Endometrial microvascular endothelial cells (primary cell): ENCODE results near the gene PPP2R5D. TPM values are rescaled to one million over a fixed set of nuclear protein-coding genes. Genes with fewer than 3 reads are reported as not detected.

Experiments
- in situ Hi-C: cut with HindIII; loops from 2 replicates; pipeline ENCODE4 v1.10.0; 2017; ENCODE audit warnings: low sequenced_read_pairs, low pct_unique_long_range_greater_than_20kb; ENCODE audit errors: inconsistent ontology term
- total RNA-seq: library from RNA; depleted of rRNA; stranded (reverse); fragments of >200 nt; gene quantifications from one replicate; pipeline ENCODE4 v1.2.3, GENCODE V29; 2015; ENCODE audit errors: inconsistent ontology term

Gene PPP2R5D
- total RNA-seq, 1 donor from 2014 or later = 97.0 TPM

DNA sequence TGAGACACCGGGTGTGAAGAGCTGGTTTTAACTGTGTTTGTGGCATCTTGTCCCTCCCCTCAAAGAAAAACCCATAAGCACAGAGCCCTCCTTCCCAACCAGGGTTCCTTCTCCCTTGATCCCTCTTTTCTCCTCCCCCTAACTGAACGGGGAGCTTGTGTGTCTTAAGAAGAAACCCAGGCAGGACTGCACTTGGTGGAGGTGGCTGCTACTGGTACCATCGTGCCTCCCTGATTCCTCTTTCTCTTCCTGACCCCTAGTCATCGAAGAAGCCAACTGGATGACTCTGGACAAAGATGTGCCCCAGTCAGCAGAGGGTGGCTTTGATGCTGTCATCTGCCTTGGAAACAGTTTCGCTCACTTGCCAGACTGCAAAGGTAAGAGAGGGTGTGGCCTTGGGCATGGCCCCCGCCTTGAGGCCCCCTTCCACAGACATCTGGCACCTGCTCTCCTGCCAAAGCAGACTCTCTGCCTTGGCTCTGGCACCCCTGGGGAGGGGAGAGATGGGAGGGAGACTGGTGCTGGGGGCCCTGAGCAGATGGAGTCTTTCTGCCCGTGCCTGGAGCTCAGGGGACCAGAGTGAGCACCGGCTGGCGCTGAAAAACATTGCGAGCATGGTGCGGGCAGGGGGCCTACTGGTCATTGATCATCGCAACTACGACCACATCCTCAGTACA, 21.7 kb upstream of the PPP2R5D start:
- in situ Hi-C loops = no loop called here

- in situ Hi-C loops = no loop called here
Observed at GRCh38 chr6:42963179-42963854, 21.1 kb upstream of the PPP2R5D start.

DNA sequence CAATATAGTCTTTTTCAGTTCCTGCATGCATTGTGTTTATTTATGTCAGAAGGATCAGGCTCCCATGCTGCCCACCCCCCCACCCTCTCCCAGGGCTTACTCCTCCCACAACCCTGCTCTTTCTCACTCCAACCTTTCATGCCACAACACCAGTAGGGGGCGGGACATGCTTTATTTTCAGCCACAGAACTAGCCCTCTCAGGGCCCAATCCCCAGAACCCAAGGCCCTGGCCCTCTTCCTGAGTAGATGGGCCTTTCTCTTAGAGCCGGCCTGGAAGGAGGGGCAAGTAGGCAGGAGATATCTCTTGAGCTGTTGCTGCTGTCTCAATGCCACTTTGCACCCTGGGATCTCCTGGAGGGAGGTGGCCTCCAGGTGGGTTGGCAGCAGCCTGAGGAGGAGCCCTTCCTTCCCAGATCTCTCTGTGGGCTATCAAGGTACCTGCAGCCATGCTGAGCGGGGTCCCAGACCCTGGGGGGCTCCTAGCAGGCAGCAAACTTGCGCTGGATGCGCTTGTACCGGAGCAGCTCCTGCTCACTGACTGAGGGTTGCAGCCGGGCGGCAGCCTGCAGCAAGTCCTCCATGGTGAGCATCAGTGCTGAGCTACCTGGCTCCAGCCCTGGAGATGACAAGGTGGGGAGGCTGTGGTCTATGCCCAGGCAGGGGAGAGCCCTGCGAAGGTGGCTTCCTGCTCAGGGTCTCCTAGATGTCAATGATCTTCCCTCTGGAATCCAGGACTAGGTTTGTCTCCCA, 20.3 kb upstream of the PPP2R5D start:
- in situ Hi-C loops = no loop called here

GRCh38 chr6:42966571-42966970, 17.8 kb upstream of the PPP2R5D start:
- in situ Hi-C loops = no loop called here

DNA sequence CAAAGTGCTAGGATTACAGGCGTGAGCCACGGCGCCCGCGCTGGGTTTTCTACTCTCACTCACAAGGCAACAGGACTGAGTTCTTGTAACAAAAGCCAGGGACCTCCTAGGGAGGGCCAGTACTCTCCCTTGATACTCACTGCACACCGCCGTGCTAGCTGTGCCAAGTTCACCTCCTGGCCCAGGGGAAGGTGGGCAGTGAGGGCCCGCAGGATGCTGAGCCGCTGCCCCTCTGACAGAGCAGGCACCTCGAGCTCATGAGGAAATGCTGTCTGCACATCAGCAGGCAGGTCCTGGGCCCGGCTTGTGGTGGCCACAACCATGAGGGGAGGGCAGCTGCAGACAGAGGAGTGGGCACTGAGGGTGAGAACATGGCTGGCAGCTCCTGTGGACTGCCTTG, 17.1 kb upstream of the PPP2R5D start:
- in situ Hi-C loops = no loop called here

DNA sequence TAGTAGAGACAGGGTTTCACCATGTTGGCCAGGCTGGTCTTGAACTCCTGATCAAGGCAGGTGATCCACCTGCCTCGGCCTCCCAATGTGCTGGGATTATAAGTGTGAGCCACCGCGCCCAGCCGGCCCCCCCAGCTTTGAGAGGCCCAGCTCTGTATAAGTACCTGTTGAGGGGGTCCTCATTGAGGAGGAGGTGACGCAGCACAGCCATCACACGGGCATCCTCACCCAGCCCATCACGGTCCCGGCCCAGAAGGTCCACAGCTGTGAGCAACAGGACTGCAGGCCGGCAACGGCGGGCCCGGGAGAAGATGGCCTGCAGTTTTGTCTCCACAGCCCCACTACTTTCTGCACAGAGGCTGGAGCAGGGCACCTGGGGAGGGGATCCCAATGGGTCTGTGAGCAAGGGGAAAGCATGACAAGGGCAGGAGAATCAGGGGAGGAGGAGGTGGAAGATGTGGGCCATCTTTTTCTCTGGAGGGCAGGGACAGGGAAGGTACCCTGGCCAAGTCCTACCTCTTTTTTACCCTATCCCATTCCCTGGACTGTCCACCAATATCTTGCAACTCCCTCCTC, 16.2 kb upstream of the PPP2R5D start:
- in situ Hi-C loops = no loop called here

DNA sequence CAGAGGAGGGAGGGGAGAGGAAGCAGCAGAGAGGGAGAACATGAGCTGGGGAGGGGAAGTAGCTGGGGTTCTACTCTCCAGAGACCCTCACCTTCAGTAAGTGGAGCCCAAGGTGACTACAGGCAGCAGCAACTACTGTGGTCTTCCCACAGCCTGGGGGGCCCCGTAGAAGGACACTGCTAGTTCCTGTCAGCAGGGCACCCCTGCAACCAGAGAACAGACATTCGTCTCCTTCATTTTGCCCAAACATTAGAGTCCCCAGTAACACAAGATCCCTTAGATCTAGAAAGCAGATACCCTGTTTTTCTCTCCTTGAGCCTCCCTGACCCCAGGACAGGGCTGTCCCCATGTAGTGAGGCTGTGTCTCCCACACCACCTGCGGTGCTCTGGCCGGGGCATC, 15.6 kb upstream of the PPP2R5D start:
- in situ Hi-C loops = no loop called here

- in situ Hi-C loops = no loop called here
Observed at GRCh38 chr6:42969431-42969830, 14.9 kb upstream of the PPP2R5D start.

GRCh38 chr6:42969934-42970333, 14.4 kb upstream of the PPP2R5D start:
- in situ Hi-C loops = no loop called here

- in situ Hi-C loops = no loop called here
Observed at GRCh38 chr6:42970871-42971612, 13.3 kb upstream of the PPP2R5D start.

DNA sequence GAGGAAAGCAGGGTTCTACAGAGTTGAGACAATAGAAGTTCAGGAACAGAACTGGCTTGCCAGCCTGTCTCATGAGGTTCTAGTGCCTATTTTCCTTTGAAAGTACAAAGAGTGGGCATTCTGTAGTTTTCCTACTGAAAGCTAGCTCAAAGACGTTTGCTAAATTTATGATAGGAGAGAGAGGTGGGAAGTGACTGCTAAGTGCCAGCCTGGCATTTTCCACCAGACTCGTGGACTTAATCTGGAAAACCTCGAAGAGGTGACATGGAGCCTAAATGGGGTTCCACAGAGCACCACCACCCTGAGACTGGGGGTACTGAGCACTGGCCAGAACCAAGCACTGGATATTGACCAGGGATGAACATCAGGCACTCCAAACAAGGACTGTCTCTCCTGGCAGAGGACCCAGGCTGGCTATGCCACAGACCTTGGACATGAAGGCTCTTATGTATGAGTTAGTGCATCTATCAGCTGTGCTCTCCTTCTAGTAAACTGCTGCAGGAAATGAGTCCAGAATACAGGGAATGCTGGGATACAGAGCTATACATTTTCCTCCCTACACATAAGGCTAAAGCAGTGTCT, 12.5 kb upstream of the PPP2R5D start:
- in situ Hi-C loops = no loop called here

GRCh38 chr6:42973926-42974325, 10.4 kb upstream of the PPP2R5D start:
- in situ Hi-C loops = no loop called here

GRCh38 chr6:42974919-42975505, 9.4 kb upstream of the PPP2R5D start:
- in situ Hi-C loops = no loop called here

DNA sequence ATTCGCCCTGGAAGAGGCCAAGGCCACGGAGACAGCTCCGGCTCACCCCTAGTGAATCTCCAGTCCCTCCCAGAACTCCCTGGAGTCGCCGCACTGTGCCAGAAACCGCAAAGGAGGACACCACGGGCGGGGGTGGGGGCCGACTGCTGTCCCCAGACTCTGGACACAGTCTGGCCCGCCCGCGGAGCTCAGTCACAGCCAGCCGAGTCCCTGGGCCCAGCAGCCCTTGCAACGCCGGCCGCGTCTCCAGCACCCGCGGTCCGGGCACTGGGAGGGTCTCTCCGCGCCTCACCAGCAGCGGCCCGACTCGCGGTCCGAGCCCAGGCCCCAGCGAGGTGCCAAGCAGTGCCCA, 5.9 kb upstream of the PPP2R5D start:
- in situ Hi-C loops = no loop called here

GRCh38 chr6:42978839-42979522, 5.4 kb upstream of the PPP2R5D start, which contains the start of gene PEX6:
Gene PEX6, minus strand, starts transcription at chr6:42979181. Its CDS starts 31 bp downstream, at chr6:42979150.
- in situ Hi-C loops = no loop called here

- in situ Hi-C loops = no loop called here
Observed at GRCh38 chr6:42979523-42980177, 4.7 kb upstream of the PPP2R5D start.

DNA sequence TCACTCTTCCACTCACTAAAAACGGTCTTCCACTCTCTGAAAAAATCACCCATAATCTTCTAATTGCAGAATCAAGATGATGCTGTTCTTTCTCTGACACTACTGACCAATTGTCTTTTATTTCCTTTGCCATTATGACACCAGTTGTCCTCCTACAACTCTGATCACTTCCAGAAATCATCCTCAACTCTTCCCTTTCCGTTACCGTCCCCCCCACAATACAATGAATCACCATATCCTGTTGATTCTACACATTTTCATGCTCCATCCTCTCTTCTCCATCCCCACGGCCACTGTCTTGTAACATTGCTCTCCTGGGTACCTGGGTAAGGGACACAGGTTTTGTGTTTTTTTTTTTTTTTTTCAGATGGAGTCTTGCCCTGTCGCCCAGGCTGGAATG, 2.5 kb upstream of the PPP2R5D start:
- in situ Hi-C loops = no loop called here
